BE2C (cell line): ENCODE measurements around the gene ZNF729.
"Not testable (repeated sequence)": the region's sequence is repeated elsewhere in the genome, so short reads cannot be mapped to it uniquely, and the experiment has no call there.

Experiments
- DNase-seq: peaks from one replicate; pipeline ENCODE4 v3.0.0-alpha.2; 2020
- H3K27me3 ChIP-seq: fragments of 250-450 bp; sonication (Bioruptor Pico); 2 replicates; pipeline ENCODE4 v1.5.1; 2020; ENCODE audit warnings: mild to moderate bottlenecking
- H3K36me3 ChIP-seq: fragments of 250-450 bp; sonication (Bioruptor Pico); 2 replicates; pipeline ENCODE4 v1.5.1; 2020; ENCODE audit warnings: mild to moderate bottlenecking
- H3K4me1 ChIP-seq: fragments of 250-450 bp; sonication (Bioruptor Pico); 2 replicates; pipeline ENCODE4 v1.5.1; 2020
- H3K4me3 ChIP-seq: 2 replicates; pipeline ENCODE4 v1.5.1; 2011; ENCODE audit warnings: low read depth, low read length
- H3K9me3 ChIP-seq: fragments of 250-450 bp; sonication (Bioruptor Pico); 2 replicates; pipeline ENCODE4 v1.5.1; 2020
- TF ChIP-seq, protein P1 (sequence below): IDR thresholded peaks from 2 replicates; pipeline ENCODE4 v1.5.1; 2012; ENCODE audit warnings: mild to moderate bottlenecking, low read depth, low read length

ZNF729 gene

GRCh38 chr19:22263121-22263520 lies 23.1 kb upstream of the ZNF729 start:
- H3K9me3 ChIP-seq = peaks cover 3% of the 10 kb centered on the region; the same call in 1 of the 2 replicates
- TF ChIP-seq, protein P1, sequence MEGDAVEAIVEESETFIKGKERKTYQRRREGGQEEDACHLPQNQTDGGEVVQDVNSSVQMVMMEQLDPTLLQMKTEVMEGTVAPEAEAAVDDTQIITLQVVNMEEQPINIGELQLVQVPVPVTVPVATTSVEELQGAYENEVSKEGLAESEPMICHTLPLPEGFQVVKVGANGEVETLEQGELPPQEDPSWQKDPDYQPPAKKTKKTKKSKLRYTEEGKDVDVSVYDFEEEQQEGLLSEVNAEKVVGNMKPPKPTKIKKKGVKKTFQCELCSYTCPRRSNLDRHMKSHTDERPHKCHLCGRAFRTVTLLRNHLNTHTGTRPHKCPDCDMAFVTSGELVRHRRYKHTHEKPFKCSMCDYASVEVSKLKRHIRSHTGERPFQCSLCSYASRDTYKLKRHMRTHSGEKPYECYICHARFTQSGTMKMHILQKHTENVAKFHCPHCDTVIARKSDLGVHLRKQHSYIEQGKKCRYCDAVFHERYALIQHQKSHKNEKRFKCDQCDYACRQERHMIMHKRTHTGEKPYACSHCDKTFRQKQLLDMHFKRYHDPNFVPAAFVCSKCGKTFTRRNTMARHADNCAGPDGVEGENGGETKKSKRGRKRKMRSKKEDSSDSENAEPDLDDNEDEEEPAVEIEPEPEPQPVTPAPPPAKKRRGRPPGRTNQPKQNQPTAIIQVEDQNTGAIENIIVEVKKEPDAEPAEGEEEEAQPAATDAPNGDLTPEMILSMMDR = no peak
- no peaks in the 10 kb centered on the region for H3K27me3 ChIP-seq
- no peaks in the 10 kb centered on the region for H3K4me1 ChIP-seq
- no peaks in the 10 kb centered on the region for H3K36me3 ChIP-seq
- H3K4me3 ChIP-seq = no peak overlapping the region
- no peak for DNase-seq

- DNase-seq, H3K4me3 ChIP-seq, H3K27me3 ChIP-seq, H3K4me1 ChIP-seq, H3K36me3 ChIP-seq, H3K9me3 ChIP-seq: not testable (repeated sequence)
These were observed 35.3 kb downstream of the ZNF729 start for GRCh38 chr19:22321554-22321953.

GRCh38 chr19:22326219-22326618 lies 40.0 kb downstream of the ZNF729 start:
- Histone ChIP-seq H3K9me3 (peaks cover under 1% of the 10 kb centered on the region), H3K27me3 (no peaks in the 10 kb centered on the region), H3K4me1 (no peaks in the 10 kb centered on the region), H3K36me3 (no peaks in the 10 kb centered on the region), H3K4me3 (no peak overlapping the region)
- TF ChIP-seq, protein P1 = no peak
- no peak for DNase-seq

- Histone ChIP-seq H3K4me1 (no peaks in the 10 kb centered on the region), H3K4me3 (no peak overlapping the region), H3K9me3 (peaks cover 4% of the 10 kb centered on the region), H3K27me3 (no peaks in the 10 kb centered on the region), H3K36me3 (no peaks in the 10 kb centered on the region)
- TF ChIP-seq, protein P1 = no peak
- DNase-seq = no peak
These were observed 41.1 kb downstream of the ZNF729 start for GRCh38 chr19:22327321-22327720.

DNA sequence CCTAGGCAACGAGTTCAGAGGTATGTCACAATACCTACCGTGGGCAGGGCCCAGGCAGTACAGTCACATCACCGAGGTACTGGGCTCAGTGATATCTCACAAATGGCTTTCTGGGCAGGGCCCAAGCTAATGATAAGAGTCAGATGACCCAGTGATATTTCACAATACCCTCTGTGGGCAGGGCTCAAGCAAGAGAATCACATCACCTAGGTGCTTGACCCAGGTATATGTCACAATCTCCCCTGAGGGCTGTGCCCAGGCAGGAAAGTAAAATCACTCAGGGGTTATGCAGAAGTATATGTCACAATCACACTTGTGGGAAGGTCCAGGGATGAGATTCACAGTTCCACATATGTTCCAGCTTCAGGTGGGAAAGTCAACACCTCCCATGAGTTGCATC lies 45.3 kb downstream of the ZNF729 start:
- Histone ChIP-seq H3K9me3 (peaks cover 4% of the 10 kb centered on the region), H3K27me3 (no peaks in the 10 kb centered on the region), H3K36me3 (no peaks in the 10 kb centered on the region), H3K4me1 (no peaks in the 10 kb centered on the region), H3K4me3 (no peak overlapping the region)
- DNase-seq = no peak
- TF ChIP-seq, protein P1 = no peak

- no peaks in the 10 kb centered on the region for H3K27me3 ChIP-seq
- H3K9me3 ChIP-seq = peaks cover 4% of the 10 kb centered on the region
- TF ChIP-seq, protein P1 = no peak
- no peaks in the 10 kb centered on the region for H3K36me3 ChIP-seq
- H3K4me1 ChIP-seq = no peaks in the 10 kb centered on the region
- no peak overlapping the region for H3K4me3 ChIP-seq
- no peak for DNase-seq
These were observed 46.7 kb downstream of the ZNF729 start for GRCh38 chr19:22332924-22333323.

- H3K4me1 ChIP-seq = no peaks in the 10 kb centered on the region
- no peaks in the 10 kb centered on the region for H3K27me3 ChIP-seq
- H3K36me3 ChIP-seq = no peaks in the 10 kb centered on the region
- TF ChIP-seq, protein P1 = no peak
- H3K9me3 ChIP-seq = peaks cover 4% of the 10 kb centered on the region
- no peak overlapping the region for H3K4me3 ChIP-seq
- DNase-seq = no peak
These were observed 49.5 kb downstream of the ZNF729 start for GRCh38 chr19:22335716-22336115.
